ENCODE results near the gene LLGL1. TPM values are rescaled to one million over a fixed set of nuclear protein-coding genes. Genes with fewer than 3 reads are reported as not detected.

Gene LLGL1
- polyA plus RNA-seq, 2 donors = 11.4 to 12.5 TPM

GRCh38 chr17:18278867-18279266 is 53.4 kb downstream of the LLGL1 start:
- no peaks in the 10 kb centered on the region for H3K9me3 ChIP-seq (ENCODE audit: control insufficient read depth in 2 of 2, insufficient read depth in 1 of 2, low read depth in 1 of 2, low read length in 1 of 2)
- H3K4me1 ChIP-seq (ENCODE audit: control insufficient read depth in 2 of 2, insufficient read depth in 2 of 2, low read length in 1 of 2) = no peaks in the 10 kb centered on the region
- H3K4me3 ChIP-seq (ENCODE audit: low read depth in 1 of 2, low read length in 2 of 2) = no peak overlapping the region
- no peaks in the 10 kb centered on the region for H3K27me3 ChIP-seq (ENCODE audit: control insufficient read depth in 1 of 2, insufficient read depth in 2 of 2, low read length in 2 of 2)
- 86 to 87% methylated on average over 3 of the region's 3 CpGs for WGBS, 2 donors
- H3K27ac ChIP-seq (ENCODE audit: low read depth in 2 of 2, low read length in 1 of 2) = no peak overlapping the region
- peaks cover 42 to 57% of the 10 kb centered on the region in 2 donors for H3K36me3 ChIP-seq (ENCODE audit: control insufficient read depth in 2 of 2, insufficient read depth in 2 of 2, low read length in 1 of 2)

GRCh38 chr17:18280249-18280648 is 54.8 kb downstream of the LLGL1 start:
- Histone ChIP-seq H3K4me1 (ENCODE audit: control insufficient read depth in 2 of 2, insufficient read depth in 2 of 2, low read length in 1 of 2) (no peaks in the 10 kb centered on the region), H3K27ac (ENCODE audit: low read depth in 2 of 2, low read length in 1 of 2) (no peak overlapping the region), H3K9me3 (ENCODE audit: control insufficient read depth in 2 of 2, insufficient read depth in 1 of 2, low read depth in 1 of 2, low read length in 1 of 2) (no peaks in the 10 kb centered on the region), H3K27me3 (ENCODE audit: control insufficient read depth in 1 of 2, insufficient read depth in 2 of 2, low read length in 2 of 2) (no peaks in the 10 kb centered on the region), H3K4me3 (ENCODE audit: low read depth in 1 of 2, low read length in 2 of 2) (no peak overlapping the region), H3K36me3 (ENCODE audit: control insufficient read depth in 2 of 2, insufficient read depth in 2 of 2, low read length in 1 of 2) (peaks cover 36 to 54% of the 10 kb centered on the region in 2 donors)
- 91 to 97% methylated on average over 4 of the region's 4 CpGs for WGBS, 2 donors

- Histone ChIP-seq H3K27ac (ENCODE audit: low read depth in 2 of 2, low read length in 1 of 2) (no peak overlapping the region), H3K27me3 (ENCODE audit: control insufficient read depth in 1 of 2, insufficient read depth in 2 of 2, low read length in 2 of 2) (no peaks in the 10 kb centered on the region), H3K9me3 (ENCODE audit: control insufficient read depth in 2 of 2, insufficient read depth in 1 of 2, low read depth in 1 of 2, low read length in 1 of 2) (no peaks in the 10 kb centered on the region), H3K4me3 (ENCODE audit: low read depth in 1 of 2, low read length in 2 of 2) (no peak overlapping the region), H3K36me3 (ENCODE audit: control insufficient read depth in 2 of 2, insufficient read depth in 2 of 2, low read length in 1 of 2) (peaks cover 36 to 56% of the 10 kb centered on the region in 2 donors), H3K4me1 (ENCODE audit: control insufficient read depth in 2 of 2, insufficient read depth in 2 of 2, low read length in 1 of 2) (no peaks in the 10 kb centered on the region)
- WGBS, 2 donors = 59 to 63% methylated on average over 5 of the region's 5 CpGs
Observed at GRCh38 chr17:18280766-18281371, 55.4 kb downstream of the LLGL1 start.

- H3K27ac ChIP-seq (ENCODE audit: low read depth in 2 of 2, low read length in 1 of 2) = no peak overlapping the region
- peaks cover 34 to 48% of the 10 kb centered on the region in 2 donors for H3K36me3 ChIP-seq (ENCODE audit: control insufficient read depth in 2 of 2, insufficient read depth in 2 of 2, low read length in 1 of 2)
- no peaks in the 10 kb centered on the region for H3K9me3 ChIP-seq (ENCODE audit: control insufficient read depth in 2 of 2, insufficient read depth in 1 of 2, low read depth in 1 of 2, low read length in 1 of 2)
- 91 to 92% methylated on average over 6 of the region's 6 CpGs for WGBS, 2 donors
- no peaks in the 10 kb centered on the region for H3K4me1 ChIP-seq (ENCODE audit: control insufficient read depth in 2 of 2, insufficient read depth in 2 of 2, low read length in 1 of 2)
- H3K27me3 ChIP-seq (ENCODE audit: control insufficient read depth in 1 of 2, insufficient read depth in 2 of 2, low read length in 2 of 2) = no peaks in the 10 kb centered on the region
- no peak overlapping the region for H3K4me3 ChIP-seq (ENCODE audit: low read depth in 1 of 2, low read length in 2 of 2)
Observed at GRCh38 chr17:18281788-18282187, 56.4 kb downstream of the LLGL1 start.

GRCh38 chr17:18285296-18285695 is 59.9 kb downstream of the LLGL1 start:
- no peaks in the 10 kb centered on the region for H3K4me1 ChIP-seq (ENCODE audit: control insufficient read depth in 2 of 2, insufficient read depth in 2 of 2, low read length in 1 of 2)
- no peaks in the 10 kb centered on the region for H3K27me3 ChIP-seq (ENCODE audit: control insufficient read depth in 1 of 2, insufficient read depth in 2 of 2, low read length in 2 of 2)
- peaks cover 28 to 46% of the 10 kb centered on the region in 2 donors for H3K36me3 ChIP-seq (ENCODE audit: control insufficient read depth in 2 of 2, insufficient read depth in 2 of 2, low read length in 1 of 2)
- WGBS, 2 donors = 96 to 97% methylated on average over 11 of the region's 11 CpGs
- H3K9me3 ChIP-seq (ENCODE audit: control insufficient read depth in 2 of 2, insufficient read depth in 1 of 2, low read depth in 1 of 2, low read length in 1 of 2) = no peaks in the 10 kb centered on the region
- no peak overlapping the region for H3K4me3 ChIP-seq (ENCODE audit: low read depth in 1 of 2, low read length in 2 of 2)
- H3K27ac ChIP-seq (ENCODE audit: low read depth in 2 of 2, low read length in 1 of 2) = no peak overlapping the region

GRCh38 chr17:18291718-18292540 is 66.5 kb downstream of the LLGL1 start:
- Histone ChIP-seq H3K4me1 (ENCODE audit: control insufficient read depth in 2 of 2, insufficient read depth in 2 of 2, low read length in 1 of 2) (no peaks in the 10 kb centered on the region), H3K27me3 (ENCODE audit: control insufficient read depth in 1 of 2, insufficient read depth in 2 of 2, low read length in 2 of 2) (no peaks in the 10 kb centered on the region), H3K27ac (ENCODE audit: low read depth in 2 of 2, low read length in 1 of 2) (no peak overlapping the region), H3K9me3 (ENCODE audit: control insufficient read depth in 2 of 2, insufficient read depth in 1 of 2, low read depth in 1 of 2, low read length in 1 of 2) (no peaks in the 10 kb centered on the region), H3K4me3 (ENCODE audit: low read depth in 1 of 2, low read length in 2 of 2) (no peak overlapping the region), H3K36me3 (ENCODE audit: control insufficient read depth in 2 of 2, insufficient read depth in 2 of 2, low read length in 1 of 2) (peaks cover 23 to 31% of the 10 kb centered on the region in 2 donors)
- WGBS, 2 donors = 94 to 95% methylated on average over 15 of the region's 15 CpGs

Other genes starting within 250 kb of the LLGL1 start
- gene ATPAF2, start 186.5 kb upstream of the LLGL1 start, polyA plus RNA-seq = 10 to 100 TPM; 16.2 to 21.0 TPM
- 1 to 10 TPM; 6.2 to 7.5 TPM for gene GID4, start 186.2 kb upstream of the LLGL1 start, polyA plus RNA-seq
- 10 to 100 TPM; 29.8 to 35.0 TPM for gene DRG2, start 137.7 kb upstream of the LLGL1 start, polyA plus RNA-seq
- under 1 TPM; 0.51 to 0.68 TPM for gene MYO15A, start 116.9 kb upstream of the LLGL1 start, polyA plus RNA-seq
- gene ALKBH5, start 41.8 kb upstream of the LLGL1 start, polyA plus RNA-seq = 10 to 100 TPM; 19.4 to 20.4 TPM
- 100 to 1,000 TPM; 218 to 258 TPM for gene FLII, start 33.1 kb downstream of the LLGL1 start, polyA plus RNA-seq
- gene MIEF2, start 35.0 kb downstream of the LLGL1 start, polyA plus RNA-seq = 10 to 100 TPM in 1 of 2 donors, 1 to 10 TPM in 1; 7.6 to 11.4 TPM
- gene TOP3A, start 89.4 kb downstream of the LLGL1 start, polyA plus RNA-seq = 10 to 100 TPM in 1 of 2 donors, 1 to 10 TPM in 1; 9.4 to 14.6 TPM
- 1 to 10 TPM; 3.2 to 3.6 TPM for gene SMCR8, start 89.7 kb downstream of the LLGL1 start, polyA plus RNA-seq
- gene SHMT1, start 137.9 kb downstream of the LLGL1 start, polyA plus RNA-seq = 10 to 100 TPM; 70.8 to 73.6 TPM
- 10 to 100 TPM; 14.4 to 21.5 TPM for gene EVPLL, start 152.1 kb downstream of the LLGL1 start, polyA plus RNA-seq